H9 (cell line): ENCODE measurements around the gene CASP14. TPM values are rescaled to one million over a fixed set of nuclear protein-coding genes. Genes with fewer than 3 reads are reported as not detected.

Experiments
- DNase-seq: peaks from one replicate; pipeline ENCODE4 v3.0.0-alpha.2; 2017
- H2AFZ ChIP-seq: one replicate; pipeline ENCODE4 v1.6.1; 2013; ENCODE audit warnings: mild to moderate bottlenecking, low read length, control low read depth, moderate library complexity
- H2AK5ac ChIP-seq: 2 replicates; pipeline ENCODE4 v1.6.1; 2013; ENCODE audit warnings: low read length, control low read depth, mixed read lengths; ENCODE audit not compliant: insufficient read length
- H2BK120ac ChIP-seq: one replicate; pipeline ENCODE4 v1.6.1; 2013; ENCODE audit warnings: low read depth, mild to moderate bottlenecking, low read length, control low read depth, inconsistent platforms; ENCODE audit not compliant: poor library complexity, severe bottlenecking
- H2BK12ac ChIP-seq: 2 replicates; pipeline ENCODE4 v1.6.1; 2013; ENCODE audit warnings: low read length, control low read depth, mixed read lengths, low read depth; ENCODE audit not compliant: insufficient read length
- H2BK15ac ChIP-seq: 2 replicates; pipeline ENCODE4 v1.6.1; 2013; ENCODE audit warnings: low read depth, low read length, control low read depth
- H2BK20ac ChIP-seq: one replicate; pipeline ENCODE4 v1.6.1; 2013; ENCODE audit warnings: low read depth, mild to moderate bottlenecking, low read length, control low read depth, inconsistent platforms; ENCODE audit not compliant: poor library complexity, severe bottlenecking
- H2BK5ac ChIP-seq: 2 replicates; pipeline ENCODE4 v1.6.1; 2013; ENCODE audit warnings: low read length, control low read depth, mixed read lengths; ENCODE audit not compliant: insufficient read length
- H3K14ac ChIP-seq: 2 replicates; pipeline ENCODE4 v1.6.1; 2013; ENCODE audit warnings: low read length, control low read depth; ENCODE audit not compliant: insufficient read depth
- H3K18ac ChIP-seq: 2 replicates; pipeline ENCODE4 v1.6.1; 2013; ENCODE audit warnings: low read depth, mild to moderate bottlenecking, mixed read lengths, low read length, control low read depth; ENCODE audit not compliant: insufficient read length
- H3K23ac ChIP-seq: 2 replicates; pipeline ENCODE4 v1.6.1; 2013; ENCODE audit warnings: low read length, control low read depth, mixed read lengths, low read depth; ENCODE audit not compliant: insufficient read length
- H3K23me2 ChIP-seq: 2 replicates; pipeline ENCODE4 v1.6.1; 2013; ENCODE audit warnings: low read depth, mild to moderate bottlenecking, mixed read lengths, low read length, control low read depth; ENCODE audit not compliant: insufficient read length, poor library complexity, severe bottlenecking
- H3K27ac ChIP-seq: 2 replicates; pipeline ENCODE4 v1.5.1; 2013; ENCODE audit warnings: low read length, control low read depth, mixed read lengths, low read depth; ENCODE audit not compliant: insufficient read length
- H3K27me3 ChIP-seq: 2 replicates; pipeline ENCODE4 v1.6.1; 2013; ENCODE audit warnings: low read length, control low read depth, inconsistent platforms; ENCODE audit not compliant: insufficient read depth
- H3K4ac ChIP-seq: 2 replicates; pipeline ENCODE4 v1.6.1; 2013; ENCODE audit warnings: low read depth, mild to moderate bottlenecking, control low read depth, inconsistent platforms, low read length, moderate library complexity
- H3K4me1 ChIP-seq: 2 replicates; pipeline ENCODE4 v1.6.1; 2013; ENCODE audit warnings: low read length, control low read depth, inconsistent platforms; ENCODE audit not compliant: insufficient read depth
- H3K4me2 ChIP-seq: 2 replicates; pipeline ENCODE4 v1.6.1; 2013; ENCODE audit warnings: low read length, control low read depth, mixed read lengths; ENCODE audit not compliant: insufficient read length, insufficient read depth
- H3K56ac ChIP-seq: 2 replicates; pipeline ENCODE4 v1.6.1; 2013; ENCODE audit warnings: low read depth, mild to moderate bottlenecking, mixed read lengths, low read length, control low read depth; ENCODE audit not compliant: insufficient read length
- H3K79me1 ChIP-seq: 2 replicates; pipeline ENCODE4 v1.6.1; 2013; ENCODE audit warnings: low read depth, mild to moderate bottlenecking, moderate library complexity, low read length, control low read depth, inconsistent platforms; ENCODE audit not compliant: insufficient read depth, poor library complexity, severe bottlenecking
- H3K79me2 ChIP-seq: 2 replicates; pipeline ENCODE4 v1.6.1; 2013; ENCODE audit warnings: low read length, control low read depth, inconsistent platforms; ENCODE audit not compliant: insufficient read depth
- H3K9ac ChIP-seq: 2 replicates; pipeline ENCODE4 v1.6.1; 2013; ENCODE audit warnings: low read length, control low read depth, mixed read lengths; ENCODE audit not compliant: insufficient read length; ENCODE audit errors: extremely low read depth
- H3K9me3 ChIP-seq: one replicate; pipeline ENCODE4 v1.6.1; 2013; ENCODE audit warnings: low read depth, low read length, inconsistent platforms; ENCODE audit not compliant: control insufficient read depth
- H3T11ph ChIP-seq: one replicate; pipeline ENCODE4 v1.6.1; 2013; ENCODE audit warnings: mild to moderate bottlenecking, low read length, control low read depth, inconsistent platforms
- H4K20me1 ChIP-seq: one replicate; pipeline ENCODE4 v1.6.1; 2013; ENCODE audit not compliant: control insufficient read depth, insufficient read length, insufficient read depth
- H4K5ac ChIP-seq: 2 replicates; pipeline ENCODE4 v1.6.1; 2013; ENCODE audit warnings: low read depth, mild to moderate bottlenecking, mixed read lengths, low read length, control low read depth; ENCODE audit not compliant: insufficient read length
- H4K8ac ChIP-seq: replicated peaks from 2 replicates; pipeline ENCODE4 v1.6.1; 2013; ENCODE audit warnings: low read length, control low read depth, mixed read lengths, low read depth; ENCODE audit not compliant: insufficient read length
- H4K91ac ChIP-seq: 2 replicates; pipeline ENCODE4 v1.6.1; 2013; ENCODE audit warnings: low read depth, mild to moderate bottlenecking, moderate library complexity, mixed read lengths, low read length, control low read depth; ENCODE audit not compliant: insufficient read length
- H3K27ac Mint-ChIP-seq, 3 experiments: 2 replicates in 2 of 3; 3 replicates in 1 of 3; pipeline ENCODE4 v1.8.0; 2020 to 2021; ENCODE audit warnings: mixed read lengths in 3 of 3, mild to moderate bottlenecking in 1 of 3, moderate library complexity in 1 of 3
- H3K27me3 Mint-ChIP-seq: 2 replicates; pipeline ENCODE4 v1.8.0; 2021; ENCODE audit warnings: low read depth, mild to moderate bottlenecking, moderate library complexity, mixed read lengths
- H3K36me3 Mint-ChIP-seq, 3 experiments: 2 replicates in 2 of 3; 3 replicates in 1 of 3; pipeline ENCODE4 v1.8.0; 2020 to 2021; ENCODE audit warnings: low read depth in 3 of 3, mixed read lengths in 3 of 3; ENCODE audit not compliant: insufficient read depth in 1 of 3
- H3K4me1 Mint-ChIP-seq, 2 experiments: 2 replicates each; pipeline ENCODE4 v1.8.0; 2020; ENCODE audit warnings: mixed read lengths in 2 of 2
- H3K4me3 Mint-ChIP-seq, 2 experiments: 2 replicates in 1 of 2; 3 replicates in 1 of 2; pipeline ENCODE4 v1.8.0; 2020 to 2021; ENCODE audit warnings: mild to moderate bottlenecking in 2 of 2, mixed read lengths in 2 of 2, moderate library complexity in 1 of 2
- H3K9me3 Mint-ChIP-seq, 2 experiments: 2 replicates in 1 of 2; 3 replicates in 1 of 2; pipeline ENCODE4 v1.8.0; 2020; ENCODE audit warnings: mild to moderate bottlenecking in 2 of 2, mixed read lengths in 2 of 2, moderate library complexity in 1 of 2
- WGBS: extraction: QIAGEN DNeasy Blood & Tissue Kit; methylation state at CpG from one replicate; pipeline ENCODE4 v1.1.7; 2013; ENCODE audit warnings: missing lambda C conversion rate, low lambda C conversion rate, mixed read lengths; ENCODE audit not compliant: insufficient read length; ENCODE audit errors: extremely low coverage; 5-methylcytosine and 5-hydroxymethylcytosine counted together
- total RNA-seq: library from RNA; stranded (reverse); gene quantifications from 2 replicates; pipeline ENCODE4 v1.2.1, GENCODE V29; 2021
- TF ChIP-seq, protein P1 (sequence below): fragments of 200-600 bp; sonication (generic); conservative IDR thresholded peaks from 3 replicates; pipeline ENCODE4 v1.8.0; 2021; ENCODE audit warnings: antibody characterized with exemption, mild to moderate bottlenecking

CASP14 gene
- total RNA-seq, 1 experiment from 2014 or later, result not detected

DNA sequence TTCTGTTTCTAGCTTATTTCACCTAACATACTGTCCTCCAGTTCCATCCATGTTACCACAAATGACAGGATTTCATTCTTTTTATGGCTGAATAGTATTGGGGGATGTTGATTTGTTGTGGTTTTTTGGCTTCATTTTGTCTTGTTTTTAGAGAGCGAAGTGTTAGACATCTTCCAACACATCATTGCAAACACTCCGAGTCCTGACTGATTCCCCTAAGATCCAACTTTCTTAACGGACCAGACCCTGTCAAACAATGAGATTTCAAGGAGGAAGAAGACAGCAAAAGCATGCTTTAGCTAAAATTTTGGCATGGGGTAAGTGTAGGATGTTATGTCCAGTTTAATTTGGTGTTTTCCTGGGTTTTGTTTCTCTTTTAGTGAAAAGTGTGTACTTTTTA lies 3.8 kb upstream of the CASP14 start:
- Histone ChIP-seq H2BK12ac (no peak overlapping the region), H2BK5ac (no peak overlapping the region), H2BK20ac (no peak overlapping the region), H4K91ac (no peak overlapping the region), H2BK120ac (no peak overlapping the region), H3K79me2 (no peaks in the 10 kb centered on the region), H3T11ph (no peak overlapping the region), H3K4me1 (no peaks in the 10 kb centered on the region), H3K23ac (no peak overlapping the region), H2AK5ac (no peak overlapping the region), H4K20me1 (no peaks in the 10 kb centered on the region), H3K4ac (no peak overlapping the region), H3K56ac (no peak overlapping the region), H3K14ac (no peak overlapping the region), H3K4me2 (no peak overlapping the region), H4K8ac (no peak overlapping the region), H3K79me1 (no peaks in the 10 kb centered on the region), H2BK15ac (no peak overlapping the region), H3K18ac (no peak overlapping the region), H3K9ac (no peak overlapping the region), H3K27me3 (no peaks in the 10 kb centered on the region), H4K5ac (no peak overlapping the region), H3K27ac (no peak overlapping the region), H2AFZ (no peak overlapping the region), H3K9me3 (no peaks in the 10 kb centered on the region), H3K23me2 (no peaks in the 10 kb centered on the region)
- Mint-ChIP-seq H3K27me3 (peaks cover 1% of the 10 kb centered on the region; the same call in 1 of the 2 replicates), H3K27ac (no peak overlapping the region), H3K9me3 (peaks cover 3 to 74% of the 10 kb centered on the region in 2 experiments; a peak in 4 of 5 replicates), H3K4me3 (no peak overlapping the region), H3K36me3 (peaks cover 0 to 15% (median 4%) of the 10 kb centered on the region in 3 experiments; a peak in 2 of 7 replicates), H3K4me1 (no peaks in the 10 kb centered on the region)
- no CpG with 5 or more reads among the region's 3 CpGs for WGBS
- DNase-seq, result no peak
- TF ChIP-seq, protein P1, sequence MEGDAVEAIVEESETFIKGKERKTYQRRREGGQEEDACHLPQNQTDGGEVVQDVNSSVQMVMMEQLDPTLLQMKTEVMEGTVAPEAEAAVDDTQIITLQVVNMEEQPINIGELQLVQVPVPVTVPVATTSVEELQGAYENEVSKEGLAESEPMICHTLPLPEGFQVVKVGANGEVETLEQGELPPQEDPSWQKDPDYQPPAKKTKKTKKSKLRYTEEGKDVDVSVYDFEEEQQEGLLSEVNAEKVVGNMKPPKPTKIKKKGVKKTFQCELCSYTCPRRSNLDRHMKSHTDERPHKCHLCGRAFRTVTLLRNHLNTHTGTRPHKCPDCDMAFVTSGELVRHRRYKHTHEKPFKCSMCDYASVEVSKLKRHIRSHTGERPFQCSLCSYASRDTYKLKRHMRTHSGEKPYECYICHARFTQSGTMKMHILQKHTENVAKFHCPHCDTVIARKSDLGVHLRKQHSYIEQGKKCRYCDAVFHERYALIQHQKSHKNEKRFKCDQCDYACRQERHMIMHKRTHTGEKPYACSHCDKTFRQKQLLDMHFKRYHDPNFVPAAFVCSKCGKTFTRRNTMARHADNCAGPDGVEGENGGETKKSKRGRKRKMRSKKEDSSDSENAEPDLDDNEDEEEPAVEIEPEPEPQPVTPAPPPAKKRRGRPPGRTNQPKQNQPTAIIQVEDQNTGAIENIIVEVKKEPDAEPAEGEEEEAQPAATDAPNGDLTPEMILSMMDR, result no peak
